Loucy (cell line): ENCODE results near the gene C1orf53.

Experiments used
- EZH2phosphoT487 ChIP-seq: fragments of 200-600 bp; IDR thresholded peaks from 2 replicates; pipeline ENCODE4 v1.6.1; 2018; ENCODE audit warnings: antibody characterized with exemption, mild to moderate bottlenecking, moderate library complexity, borderline replicate concordance
- TF ChIP-seq, protein P1 (sequence below): fragments of 200-600 bp; sonication (generic); conservative IDR thresholded peaks from 2 replicates; pipeline ENCODE4 v1.5.1; 2014; ENCODE audit warnings: mild to moderate bottlenecking, antibody characterized with exemption, low read length

DNA sequence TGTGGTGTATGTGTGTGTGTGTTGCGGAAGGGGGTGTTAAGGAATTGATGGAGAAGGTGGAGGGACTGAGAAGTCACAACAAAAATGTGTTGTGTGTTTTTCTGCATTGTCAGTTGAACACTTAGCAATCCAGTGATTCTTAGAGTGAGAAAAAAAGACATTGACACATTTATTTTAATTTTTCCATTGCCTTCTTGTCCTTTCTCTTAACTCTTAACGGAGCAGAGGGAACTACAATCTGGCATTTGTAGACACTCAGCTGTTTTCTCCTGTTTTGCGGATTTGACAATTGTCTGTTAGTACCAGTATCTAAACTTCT is 725 bp downstream of the C1orf53 start:
- TF ChIP-seq, protein P1, sequence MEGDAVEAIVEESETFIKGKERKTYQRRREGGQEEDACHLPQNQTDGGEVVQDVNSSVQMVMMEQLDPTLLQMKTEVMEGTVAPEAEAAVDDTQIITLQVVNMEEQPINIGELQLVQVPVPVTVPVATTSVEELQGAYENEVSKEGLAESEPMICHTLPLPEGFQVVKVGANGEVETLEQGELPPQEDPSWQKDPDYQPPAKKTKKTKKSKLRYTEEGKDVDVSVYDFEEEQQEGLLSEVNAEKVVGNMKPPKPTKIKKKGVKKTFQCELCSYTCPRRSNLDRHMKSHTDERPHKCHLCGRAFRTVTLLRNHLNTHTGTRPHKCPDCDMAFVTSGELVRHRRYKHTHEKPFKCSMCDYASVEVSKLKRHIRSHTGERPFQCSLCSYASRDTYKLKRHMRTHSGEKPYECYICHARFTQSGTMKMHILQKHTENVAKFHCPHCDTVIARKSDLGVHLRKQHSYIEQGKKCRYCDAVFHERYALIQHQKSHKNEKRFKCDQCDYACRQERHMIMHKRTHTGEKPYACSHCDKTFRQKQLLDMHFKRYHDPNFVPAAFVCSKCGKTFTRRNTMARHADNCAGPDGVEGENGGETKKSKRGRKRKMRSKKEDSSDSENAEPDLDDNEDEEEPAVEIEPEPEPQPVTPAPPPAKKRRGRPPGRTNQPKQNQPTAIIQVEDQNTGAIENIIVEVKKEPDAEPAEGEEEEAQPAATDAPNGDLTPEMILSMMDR, result no peak
- no peak for TF ChIP-seq EZH2phosphoT487
